Measurements from ENCODE around the gene OR2J2. TPM values are rescaled to one million over a fixed set of nuclear protein-coding genes. Genes with fewer than 3 reads are reported as not detected.
"Not testable (repeated sequence)": the region's sequence is repeated elsewhere in the genome, so short reads cannot be mapped to it uniquely, and the experiment has no call there.

The OR2J2 gene
- total RNA-seq, 3 donors from 2014 or later, result not detected

GRCh38 chr6:29171736-29172135 is 1.0 kb downstream of the OR2J2 start:
- Histone ChIP-seq H3K4me3 (no peak overlapping the region), H3K9me3 (no peaks in the 10 kb centered on the region), H3K36me3 (ENCODE audit: low read depth) (no peaks in the 10 kb centered on the region), H3K4me1 (ENCODE audit: low read depth) (no peaks in the 10 kb centered on the region)
- ATAC-seq (no peak), DNase-seq (no peak)
- no peak for TF ChIP-seq CTCF (IDR thresholded peaks at IDR 0.05)
- intact Hi-C loops (cut with DNase I, micrococcal nuclease), result no loop called here

GRCh38 chr6:29183594-29183993 is 12.9 kb downstream of the OR2J2 start:
- TF ChIP-seq CTCF (IDR thresholded peaks at IDR 0.05), result no peak
- Histone ChIP-seq H3K4me1 (ENCODE audit: low read depth) (no peaks in the 10 kb centered on the region), H3K36me3 (ENCODE audit: low read depth) (no peaks in the 10 kb centered on the region), H3K4me3 (no peak overlapping the region), H3K9me3 (no peaks in the 10 kb centered on the region)
- no peak for DNase-seq
- intact Hi-C loops (cut with DNase I, micrococcal nuclease), result no loop called here
- no peak for ATAC-seq

GRCh38 chr6:29188659-29189058 is 18.0 kb downstream of the OR2J2 start:
- DNase-seq; H3K4me1 ChIP-seq (ENCODE audit: low read depth); ATAC-seq; intact Hi-C loops (cut with DNase I, micrococcal nuclease); H3K36me3 ChIP-seq (ENCODE audit: low read depth); H3K4me3 ChIP-seq; H3K9me3 ChIP-seq: not testable (repeated sequence)

- Histone ChIP-seq H3K9me3 (no peaks in the 10 kb centered on the region), H3K4me1 (ENCODE audit: low read depth) (no peaks in the 10 kb centered on the region), H3K36me3 (ENCODE audit: low read depth) (no peaks in the 10 kb centered on the region), H3K4me3 (no peak overlapping the region)
- TF ChIP-seq CTCF (IDR thresholded peaks at IDR 0.05), result no peak
- DNase-seq (no peak), ATAC-seq (no peak)
- intact Hi-C loops (cut with DNase I, micrococcal nuclease), result no loop called here
These were observed 30.3 kb downstream of the OR2J2 start for GRCh38 chr6:29200767-29201662.

GRCh38 chr6:29201966-29202365 is 31.3 kb downstream of the OR2J2 start:
- ATAC-seq, result no peak

More at GRCh38 chr6:29201966-29202365, 31.3 kb downstream of the OR2J2 start:
- Histone ChIP-seq H3K4me3 (no peak overlapping the region), H3K4me1 (ENCODE audit: low read depth) (no peaks in the 10 kb centered on the region), H3K36me3 (ENCODE audit: low read depth) (no peaks in the 10 kb centered on the region), H3K9me3 (no peaks in the 10 kb centered on the region)
- DNase-seq, result no peak
- TF ChIP-seq CTCF (IDR thresholded peaks at IDR 0.05), result no peak
- intact Hi-C loops (cut with DNase I, micrococcal nuclease), result no loop called here

Measured in mucosa of descending colon (tissue), 3 donors.